H9 (cell line): ENCODE data around the gene GALNT17. TPM values are rescaled to one million over a fixed set of nuclear protein-coding genes. Genes with fewer than 3 reads are reported as not detected.

Source experiments
- DNase-seq: peaks from one replicate; pipeline ENCODE4 v3.0.0-alpha.2; 2017
- H2AFZ ChIP-seq: one replicate; pipeline ENCODE4 v1.6.1; 2013; ENCODE audit warnings: mild to moderate bottlenecking, low read length, control low read depth, moderate library complexity
- H2AK5ac ChIP-seq: 2 replicates; pipeline ENCODE4 v1.6.1; 2013; ENCODE audit warnings: low read length, control low read depth, mixed read lengths; ENCODE audit not compliant: insufficient read length
- H2BK120ac ChIP-seq: one replicate; pipeline ENCODE4 v1.6.1; 2013; ENCODE audit warnings: low read depth, mild to moderate bottlenecking, low read length, control low read depth, inconsistent platforms; ENCODE audit not compliant: poor library complexity, severe bottlenecking
- H2BK12ac ChIP-seq: 2 replicates; pipeline ENCODE4 v1.6.1; 2013; ENCODE audit warnings: low read length, control low read depth, mixed read lengths, low read depth; ENCODE audit not compliant: insufficient read length
- H2BK15ac ChIP-seq: 2 replicates; pipeline ENCODE4 v1.6.1; 2013; ENCODE audit warnings: low read depth, low read length, control low read depth
- H2BK20ac ChIP-seq: one replicate; pipeline ENCODE4 v1.6.1; 2013; ENCODE audit warnings: low read depth, mild to moderate bottlenecking, low read length, control low read depth, inconsistent platforms; ENCODE audit not compliant: poor library complexity, severe bottlenecking
- H2BK5ac ChIP-seq: 2 replicates; pipeline ENCODE4 v1.6.1; 2013; ENCODE audit warnings: low read length, control low read depth, mixed read lengths; ENCODE audit not compliant: insufficient read length
- H3K14ac ChIP-seq: 2 replicates; pipeline ENCODE4 v1.6.1; 2013; ENCODE audit warnings: low read length, control low read depth; ENCODE audit not compliant: insufficient read depth
- H3K18ac ChIP-seq: 2 replicates; pipeline ENCODE4 v1.6.1; 2013; ENCODE audit warnings: low read depth, mild to moderate bottlenecking, mixed read lengths, low read length, control low read depth; ENCODE audit not compliant: insufficient read length
- H3K23ac ChIP-seq: 2 replicates; pipeline ENCODE4 v1.6.1; 2013; ENCODE audit warnings: low read length, control low read depth, mixed read lengths, low read depth; ENCODE audit not compliant: insufficient read length
- H3K23me2 ChIP-seq: 2 replicates; pipeline ENCODE4 v1.6.1; 2013; ENCODE audit warnings: low read depth, mild to moderate bottlenecking, mixed read lengths, low read length, control low read depth; ENCODE audit not compliant: insufficient read length, poor library complexity, severe bottlenecking
- H3K27ac ChIP-seq: 2 replicates; pipeline ENCODE4 v1.5.1; 2013; ENCODE audit warnings: low read length, control low read depth, mixed read lengths, low read depth; ENCODE audit not compliant: insufficient read length
- H3K27me3 ChIP-seq: 2 replicates; pipeline ENCODE4 v1.6.1; 2013; ENCODE audit warnings: low read length, control low read depth, inconsistent platforms; ENCODE audit not compliant: insufficient read depth
- H3K4ac ChIP-seq: 2 replicates; pipeline ENCODE4 v1.6.1; 2013; ENCODE audit warnings: low read depth, mild to moderate bottlenecking, control low read depth, inconsistent platforms, low read length, moderate library complexity
- H3K4me1 ChIP-seq: 2 replicates; pipeline ENCODE4 v1.6.1; 2013; ENCODE audit warnings: low read length, control low read depth, inconsistent platforms; ENCODE audit not compliant: insufficient read depth
- H3K4me2 ChIP-seq: 2 replicates; pipeline ENCODE4 v1.6.1; 2013; ENCODE audit warnings: low read length, control low read depth, mixed read lengths; ENCODE audit not compliant: insufficient read length, insufficient read depth
- H3K56ac ChIP-seq: 2 replicates; pipeline ENCODE4 v1.6.1; 2013; ENCODE audit warnings: low read depth, mild to moderate bottlenecking, mixed read lengths, low read length, control low read depth; ENCODE audit not compliant: insufficient read length
- H3K79me1 ChIP-seq: 2 replicates; pipeline ENCODE4 v1.6.1; 2013; ENCODE audit warnings: low read depth, mild to moderate bottlenecking, moderate library complexity, low read length, control low read depth, inconsistent platforms; ENCODE audit not compliant: insufficient read depth, poor library complexity, severe bottlenecking
- H3K79me2 ChIP-seq: 2 replicates; pipeline ENCODE4 v1.6.1; 2013; ENCODE audit warnings: low read length, control low read depth, inconsistent platforms; ENCODE audit not compliant: insufficient read depth
- H3K9ac ChIP-seq: 2 replicates; pipeline ENCODE4 v1.6.1; 2013; ENCODE audit warnings: low read length, control low read depth, mixed read lengths; ENCODE audit not compliant: insufficient read length; ENCODE audit errors: extremely low read depth
- H3K9me3 ChIP-seq: one replicate; pipeline ENCODE4 v1.6.1; 2013; ENCODE audit warnings: low read depth, low read length, inconsistent platforms; ENCODE audit not compliant: control insufficient read depth
- H3T11ph ChIP-seq: one replicate; pipeline ENCODE4 v1.6.1; 2013; ENCODE audit warnings: mild to moderate bottlenecking, low read length, control low read depth, inconsistent platforms
- H4K20me1 ChIP-seq: one replicate; pipeline ENCODE4 v1.6.1; 2013; ENCODE audit not compliant: control insufficient read depth, insufficient read length, insufficient read depth
- H4K5ac ChIP-seq: 2 replicates; pipeline ENCODE4 v1.6.1; 2013; ENCODE audit warnings: low read depth, mild to moderate bottlenecking, mixed read lengths, low read length, control low read depth; ENCODE audit not compliant: insufficient read length
- H4K8ac ChIP-seq: replicated peaks from 2 replicates; pipeline ENCODE4 v1.6.1; 2013; ENCODE audit warnings: low read length, control low read depth, mixed read lengths, low read depth; ENCODE audit not compliant: insufficient read length
- H4K91ac ChIP-seq: 2 replicates; pipeline ENCODE4 v1.6.1; 2013; ENCODE audit warnings: low read depth, mild to moderate bottlenecking, moderate library complexity, mixed read lengths, low read length, control low read depth; ENCODE audit not compliant: insufficient read length
- H3K27ac Mint-ChIP-seq, 3 experiments: 2 replicates in 2 of 3; 3 replicates in 1 of 3; pipeline ENCODE4 v1.8.0; 2020 to 2021; ENCODE audit warnings: mixed read lengths in 3 of 3, mild to moderate bottlenecking in 1 of 3, moderate library complexity in 1 of 3
- H3K27me3 Mint-ChIP-seq: 2 replicates; pipeline ENCODE4 v1.8.0; 2021; ENCODE audit warnings: low read depth, mild to moderate bottlenecking, moderate library complexity, mixed read lengths
- H3K36me3 Mint-ChIP-seq, 3 experiments: 2 replicates in 2 of 3; 3 replicates in 1 of 3; pipeline ENCODE4 v1.8.0; 2020 to 2021; ENCODE audit warnings: low read depth in 3 of 3, mixed read lengths in 3 of 3; ENCODE audit not compliant: insufficient read depth in 1 of 3
- H3K4me1 Mint-ChIP-seq, 2 experiments: 2 replicates each; pipeline ENCODE4 v1.8.0; 2020; ENCODE audit warnings: mixed read lengths in 2 of 2
- H3K4me3 Mint-ChIP-seq, 2 experiments: 2 replicates in 1 of 2; 3 replicates in 1 of 2; pipeline ENCODE4 v1.8.0; 2020 to 2021; ENCODE audit warnings: mild to moderate bottlenecking in 2 of 2, mixed read lengths in 2 of 2, moderate library complexity in 1 of 2
- H3K9me3 Mint-ChIP-seq, 2 experiments: 2 replicates in 1 of 2; 3 replicates in 1 of 2; pipeline ENCODE4 v1.8.0; 2020; ENCODE audit warnings: mild to moderate bottlenecking in 2 of 2, mixed read lengths in 2 of 2, moderate library complexity in 1 of 2
- WGBS: extraction: QIAGEN DNeasy Blood & Tissue Kit; methylation state at CpG from one replicate; pipeline ENCODE4 v1.1.7; 2013; ENCODE audit warnings: missing lambda C conversion rate, low lambda C conversion rate, mixed read lengths; ENCODE audit not compliant: insufficient read length; ENCODE audit errors: extremely low coverage; 5-methylcytosine and 5-hydroxymethylcytosine counted together
- total RNA-seq: library from RNA; stranded (reverse); gene quantifications from 2 replicates; pipeline ENCODE4 v1.2.1, GENCODE V29; 2021
- TF ChIP-seq, protein P1 (sequence below): fragments of 200-600 bp; sonication (generic); conservative IDR thresholded peaks from 3 replicates; pipeline ENCODE4 v1.8.0; 2021; ENCODE audit warnings: antibody characterized with exemption, mild to moderate bottlenecking

The GALNT17 gene
- total RNA-seq, 1 experiment from 2014 or later, result 43.2 TPM

DNA sequence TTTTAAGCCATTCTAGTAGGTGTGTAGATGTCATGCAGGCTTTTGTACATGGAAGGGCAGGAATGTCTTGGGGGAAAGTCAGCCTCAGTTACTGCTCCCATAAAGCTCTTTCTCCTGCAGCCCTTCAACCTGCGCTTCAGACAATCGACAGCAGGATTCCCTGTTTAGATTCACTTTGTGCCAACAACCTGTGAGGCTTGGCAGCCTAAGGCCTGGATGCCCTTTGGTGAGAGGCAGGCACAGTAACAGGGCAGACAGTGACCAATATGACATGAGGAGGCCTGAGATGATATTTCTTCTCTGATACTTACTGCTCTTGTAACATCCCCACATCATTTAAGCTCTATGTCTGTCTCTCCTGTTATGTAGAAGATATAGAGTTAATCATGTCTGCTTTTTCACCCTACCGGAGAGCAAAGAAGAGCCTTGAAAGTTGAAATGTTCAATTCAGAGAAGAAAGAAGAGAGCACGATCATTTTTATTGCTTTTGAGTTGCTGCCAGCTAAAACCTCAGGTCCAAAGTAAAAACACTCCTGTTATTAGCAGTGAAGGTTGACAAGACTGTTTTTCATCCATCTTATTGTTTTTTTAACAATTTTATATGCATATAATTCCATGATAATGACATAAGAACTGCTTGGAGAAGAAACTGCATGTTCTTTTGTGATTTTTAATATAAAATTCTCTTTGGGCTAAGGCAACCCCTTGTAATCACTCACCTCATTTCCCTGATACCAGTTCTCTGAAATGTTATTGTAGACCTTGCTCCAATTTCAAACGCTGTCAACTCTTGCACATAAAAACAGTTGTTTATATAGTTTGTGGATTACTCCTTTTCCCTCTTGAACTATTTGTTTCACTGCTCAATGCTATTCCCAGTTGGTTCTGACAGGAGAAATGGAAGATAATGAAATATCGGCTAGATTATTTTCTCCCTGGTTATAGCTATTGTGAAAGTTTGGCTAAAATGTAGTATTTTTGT is 140.9 kb downstream of the GALNT17 start:
- Histone ChIP-seq H3K4me2 (no peak overlapping the region), H2BK12ac (no peak overlapping the region), H2AK5ac (no peak overlapping the region), H3K27ac (no peak overlapping the region), H3K4me1 (peaks cover 6% of the 10 kb centered on the region; the same call in 1 of the 2 replicates), H3T11ph (no peak overlapping the region), H2BK15ac (no peak overlapping the region), H3K56ac (no peak overlapping the region), H3K9ac (no peak overlapping the region), H2BK20ac (no peak overlapping the region), H4K20me1 (no peaks in the 10 kb centered on the region), H3K27me3 (no peaks in the 10 kb centered on the region), H4K8ac (no peak overlapping the region), H3K4ac (no peak overlapping the region), H3K18ac (no peak overlapping the region), H3K79me1 (peaks cover 5% of the 10 kb centered on the region), H3K23ac (no peak overlapping the region), H2BK5ac (no peak overlapping the region), H3K23me2 (no peaks in the 10 kb centered on the region), H2BK120ac (no peak overlapping the region), H3K14ac (no peak overlapping the region), H3K9me3 (no peaks in the 10 kb centered on the region), H3K79me2 (peaks cover 14% of the 10 kb centered on the region; the same call in 1 of the 2 replicates), H4K5ac (no peak overlapping the region), H2AFZ (no peak overlapping the region), H4K91ac (no peak overlapping the region)
- Mint-ChIP-seq H3K4me3 (no peak overlapping the region), H3K27ac (peak overlapping the region in 2 of 3 experiments; percentile 7 to 42; a peak in 4 of 7 replicates), H3K4me1 (peaks cover 21 to 27% of the 10 kb centered on the region in 2 experiments), H3K27me3 (peaks cover 2% of the 10 kb centered on the region; the same call in 1 of the 2 replicates), H3K9me3 (peaks cover 3 to 12% of the 10 kb centered on the region in 2 experiments; a peak in 3 of 5 replicates), H3K36me3 (peaks cover 14 to 26% (median 21%) of the 10 kb centered on the region in 3 experiments; a peak in 6 of 7 replicates)
- TF ChIP-seq, protein P1, sequence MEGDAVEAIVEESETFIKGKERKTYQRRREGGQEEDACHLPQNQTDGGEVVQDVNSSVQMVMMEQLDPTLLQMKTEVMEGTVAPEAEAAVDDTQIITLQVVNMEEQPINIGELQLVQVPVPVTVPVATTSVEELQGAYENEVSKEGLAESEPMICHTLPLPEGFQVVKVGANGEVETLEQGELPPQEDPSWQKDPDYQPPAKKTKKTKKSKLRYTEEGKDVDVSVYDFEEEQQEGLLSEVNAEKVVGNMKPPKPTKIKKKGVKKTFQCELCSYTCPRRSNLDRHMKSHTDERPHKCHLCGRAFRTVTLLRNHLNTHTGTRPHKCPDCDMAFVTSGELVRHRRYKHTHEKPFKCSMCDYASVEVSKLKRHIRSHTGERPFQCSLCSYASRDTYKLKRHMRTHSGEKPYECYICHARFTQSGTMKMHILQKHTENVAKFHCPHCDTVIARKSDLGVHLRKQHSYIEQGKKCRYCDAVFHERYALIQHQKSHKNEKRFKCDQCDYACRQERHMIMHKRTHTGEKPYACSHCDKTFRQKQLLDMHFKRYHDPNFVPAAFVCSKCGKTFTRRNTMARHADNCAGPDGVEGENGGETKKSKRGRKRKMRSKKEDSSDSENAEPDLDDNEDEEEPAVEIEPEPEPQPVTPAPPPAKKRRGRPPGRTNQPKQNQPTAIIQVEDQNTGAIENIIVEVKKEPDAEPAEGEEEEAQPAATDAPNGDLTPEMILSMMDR, result no peak
- no peak for DNase-seq
- WGBS, result no CpG with 5 or more reads among the region's 6 CpGs
